Stimulated activated naive CD4-positive, alpha-beta T cell (primary cell): Measurements from ENCODE around the gene PRR9.
"Not testable (repeated sequence)": the region's sequence is repeated elsewhere in the genome, so short reads cannot be mapped to it uniquely, and the experiment has no call there.

Source experiments
- DNase-seq, 6 experiments: peaks; one replicate each; lab custom pipeline; 2025; lab: John Stamatoyannopoulos, UW

Gene PRR9, protein sequence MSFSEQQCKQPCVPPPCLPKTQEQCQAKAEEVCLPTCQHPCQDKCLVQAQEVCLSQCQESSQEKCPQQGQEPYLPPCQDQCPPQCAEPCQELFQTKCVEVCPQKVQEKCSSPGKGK

DNA sequence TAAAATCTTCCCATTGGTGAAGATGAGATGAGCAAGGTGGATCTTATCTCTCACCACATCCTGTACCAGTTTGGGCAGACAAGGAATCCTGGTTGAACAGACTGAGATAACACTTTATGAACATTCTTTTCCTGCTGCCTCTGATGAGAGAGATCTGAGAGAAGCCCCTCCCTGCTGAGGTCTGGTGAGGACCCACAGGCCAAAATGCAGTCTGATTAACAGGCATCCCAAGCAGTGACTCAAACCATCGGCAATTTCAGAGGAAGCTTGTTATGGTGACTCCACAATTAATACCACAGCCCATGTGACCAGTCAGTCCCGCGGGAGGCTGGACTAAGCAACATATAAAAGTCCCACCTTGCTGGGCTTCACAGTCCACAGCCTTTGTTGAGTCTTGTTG, at the start of gene PRR9:
Gene PRR9 (plus strand): TSS at position 373 of the 400 bp plus-strand sequence. CDS start 561 bp downstream, outside the sequence.
- no peak for DNase-seq

DNA sequence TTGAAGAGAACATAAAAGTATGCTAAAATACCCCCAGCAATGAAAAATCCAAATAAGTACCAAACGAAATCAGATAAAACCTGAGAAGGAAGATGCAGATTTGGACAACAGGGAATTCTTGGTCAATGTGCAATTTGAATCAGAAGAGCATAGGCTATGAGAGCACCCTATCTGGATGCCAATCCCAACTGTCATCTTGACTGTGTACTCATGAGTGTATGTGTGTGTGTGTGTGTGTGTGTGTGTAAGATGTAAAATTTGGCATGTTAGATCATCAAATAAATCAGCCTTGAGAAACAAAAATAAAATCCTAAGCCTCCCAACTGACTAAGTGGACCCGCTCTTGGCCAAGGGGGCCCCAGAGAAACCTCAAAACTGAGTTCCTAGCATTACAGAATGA, 48.7 kb upstream of the PRR9 start:
- no peak for DNase-seq

DNA sequence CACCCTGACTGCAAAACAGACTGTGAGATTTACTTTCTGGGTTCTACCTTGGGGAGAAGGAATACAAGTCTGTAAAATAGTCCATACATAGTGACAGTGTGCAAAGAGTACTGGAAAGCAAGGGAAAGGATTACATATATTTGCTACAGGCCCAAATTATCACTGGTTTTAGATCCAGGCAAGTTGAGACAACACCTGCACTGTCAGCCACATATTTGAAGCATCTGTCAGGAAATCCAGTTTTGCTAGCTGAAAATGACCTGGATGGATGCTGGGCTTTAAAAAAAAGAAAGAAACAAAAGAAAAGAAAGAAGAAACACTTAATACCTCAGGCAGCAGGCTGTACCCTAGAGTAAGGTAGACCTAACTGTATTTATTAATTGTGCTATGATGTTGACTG, 42.8 kb upstream of the PRR9 start:
- no peak for DNase-seq

DNA sequence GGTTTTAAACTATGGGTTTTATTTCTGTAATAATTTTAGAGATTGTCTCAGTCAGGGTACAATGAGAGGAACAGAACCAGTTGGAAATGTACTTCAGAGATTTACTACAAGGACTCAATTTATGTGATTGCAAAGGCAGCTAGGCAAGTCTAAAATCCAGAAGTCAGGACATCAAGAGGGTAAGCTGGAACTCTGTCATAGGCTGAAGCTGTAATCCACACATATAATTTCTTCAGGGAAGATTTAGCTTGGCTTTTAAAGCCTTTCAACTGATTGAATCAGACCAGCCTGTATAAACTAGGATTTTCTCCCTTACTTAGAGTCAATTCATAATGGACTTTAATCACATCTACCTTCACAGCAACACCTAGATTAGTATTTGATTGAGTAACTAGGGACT, 38.5 kb upstream of the PRR9 start:
- no peak for DNase-seq

DNA sequence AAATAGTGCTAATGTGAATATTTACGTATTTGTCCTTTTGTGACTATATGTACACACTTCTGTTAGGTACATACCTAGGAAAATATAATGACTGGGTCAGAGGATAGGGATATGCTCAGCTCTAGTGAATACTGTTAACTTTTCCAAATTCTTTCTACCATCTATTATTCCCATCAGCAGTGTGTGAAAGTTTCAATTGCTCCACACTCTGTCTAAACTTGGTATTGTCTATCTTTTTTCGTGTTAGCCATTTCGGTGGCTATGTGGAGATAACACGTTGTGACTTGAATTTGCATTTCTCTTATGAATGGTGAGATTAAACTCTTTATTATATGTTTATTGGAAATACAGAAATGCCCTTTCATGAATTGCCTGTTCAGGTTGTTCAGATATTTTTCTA, 36.8 kb upstream of the PRR9 start:
- DNase-seq = no peak

DNA sequence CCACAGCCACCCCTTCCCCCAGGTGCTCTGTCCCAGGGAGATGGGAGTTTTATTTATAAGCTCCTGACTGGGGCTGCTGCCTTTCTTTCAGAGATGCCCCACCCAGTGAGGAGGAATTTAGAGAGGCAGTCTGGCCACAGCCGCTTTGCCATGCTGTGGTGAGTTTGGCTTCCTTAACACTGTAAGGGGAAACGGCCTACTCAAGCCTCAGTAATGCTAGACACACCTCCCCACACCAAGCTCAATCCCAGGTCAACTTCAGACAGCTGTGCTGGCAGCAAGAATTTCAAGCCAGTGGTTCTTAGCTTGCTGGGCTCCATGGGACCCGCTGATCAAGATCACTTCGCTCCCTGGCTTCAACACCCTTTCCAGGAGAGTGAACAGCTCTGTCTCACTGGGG, 29.1 kb upstream of the PRR9 start:
- not testable (repeated sequence) for DNase-seq

DNA sequence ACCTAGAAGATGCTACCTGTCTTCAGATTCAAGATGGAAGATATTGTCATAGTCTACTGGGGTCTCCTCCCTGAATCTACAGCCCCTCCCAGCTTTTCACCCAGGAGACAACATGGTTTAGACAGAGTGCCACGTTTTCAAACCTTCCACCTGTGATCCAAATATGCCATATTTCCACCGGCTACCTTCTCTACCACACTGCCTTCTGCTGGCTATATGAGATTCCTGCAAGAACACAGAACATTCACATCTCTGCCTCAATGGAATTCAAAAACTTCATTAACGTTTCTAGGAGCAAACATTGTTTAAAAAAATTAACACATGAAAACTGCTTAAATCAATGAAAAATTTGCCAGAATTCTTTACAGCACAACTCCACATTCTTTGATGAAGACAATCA, 27.0 kb upstream of the PRR9 start:
- DNase-seq = no peak

DNA sequence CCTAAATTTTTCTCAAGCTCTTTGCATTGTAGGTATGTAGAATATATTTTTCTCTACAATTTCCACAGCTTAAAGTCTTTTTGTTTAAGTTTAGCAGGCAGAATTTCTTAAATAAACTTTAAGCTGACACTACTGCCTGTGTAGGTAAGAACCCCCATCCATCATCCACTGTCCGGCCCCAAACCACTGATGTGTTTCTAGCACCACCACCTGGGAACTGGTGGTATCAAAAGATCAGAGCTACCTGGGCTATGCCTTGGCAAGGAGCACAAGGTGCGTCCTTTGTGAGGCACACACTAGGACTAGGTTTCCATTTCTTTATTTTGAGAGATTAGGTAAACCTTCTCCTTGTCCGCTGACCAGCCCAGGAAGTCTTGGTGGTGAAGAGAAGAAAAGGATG, 24.7 kb upstream of the PRR9 start:
- no peak for DNase-seq

DNA sequence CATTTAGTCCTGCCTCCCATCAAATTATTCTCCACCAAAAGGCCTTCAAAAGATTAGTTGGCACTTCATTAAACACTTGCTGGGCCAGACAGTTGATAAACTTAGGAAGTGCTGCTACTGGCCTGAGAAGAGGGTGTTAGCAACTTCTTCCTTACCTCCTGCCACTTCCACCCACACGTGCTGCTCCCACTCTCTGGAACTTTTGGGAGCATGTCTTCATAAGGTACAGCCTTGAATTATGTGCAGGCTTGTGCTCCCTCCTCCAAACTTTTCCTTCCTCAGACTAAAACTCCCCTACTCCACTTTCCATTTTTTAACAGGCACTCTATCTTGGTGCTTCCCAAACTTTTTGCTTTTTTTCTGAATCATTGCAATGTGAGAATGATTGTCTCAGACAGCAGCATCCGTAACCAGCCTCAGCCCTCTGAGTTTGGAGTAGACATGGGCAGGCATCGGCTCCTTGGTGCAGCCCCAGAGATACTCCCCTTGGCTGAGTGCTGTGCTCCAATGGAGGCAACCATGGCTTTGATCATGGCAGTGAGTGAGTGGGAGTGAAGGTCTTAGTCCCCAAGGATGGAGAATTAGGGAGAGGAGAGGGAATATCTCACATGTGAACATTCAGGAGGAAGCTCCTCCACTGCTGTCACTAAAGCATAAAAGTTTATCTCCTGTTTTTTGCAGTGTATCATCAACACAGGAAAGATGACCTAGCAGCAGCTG, 22.9 kb upstream of the PRR9 start:
- DNase-seq = no peak

DNA sequence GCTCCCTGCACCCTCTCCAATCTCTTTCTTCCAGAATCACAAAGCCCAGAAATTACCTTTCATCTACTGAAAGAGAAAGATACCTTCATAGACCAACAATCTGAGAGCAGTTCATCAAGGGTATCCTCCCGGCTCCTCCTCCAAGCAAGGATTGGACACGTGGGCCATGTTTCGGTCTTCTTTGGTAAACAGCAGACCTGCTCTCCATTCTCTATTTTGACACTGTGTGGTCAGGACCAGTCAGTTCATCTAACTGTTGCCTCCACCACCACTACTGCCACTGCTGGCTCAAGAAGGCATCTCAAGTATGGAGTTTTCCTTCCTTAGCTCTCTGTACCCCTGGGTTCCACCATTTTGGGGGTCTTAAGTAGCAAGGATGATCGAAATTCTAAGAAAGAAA, 22.2 kb upstream of the PRR9 start:
- DNase-seq = no peak

DNA sequence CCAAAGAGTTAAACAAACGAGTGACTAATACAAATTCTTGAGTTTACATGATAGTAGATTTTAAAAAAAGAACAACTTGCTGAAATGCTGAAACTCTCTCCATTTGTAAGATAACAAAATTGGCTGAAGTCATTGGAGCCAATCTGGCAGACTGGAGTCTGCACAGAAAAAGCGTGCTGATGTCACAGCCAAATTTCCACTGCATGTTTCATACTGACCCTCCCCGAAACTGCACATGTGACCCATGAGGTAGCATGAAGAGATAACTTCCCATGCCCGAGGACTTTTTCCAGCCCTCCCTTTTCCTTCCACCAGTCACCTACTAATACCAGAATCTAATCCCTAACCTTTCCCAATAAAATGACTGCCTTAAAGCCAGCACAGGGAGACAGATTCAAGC, 15.4 kb upstream of the PRR9 start:
- DNase-seq = no peak

DNA sequence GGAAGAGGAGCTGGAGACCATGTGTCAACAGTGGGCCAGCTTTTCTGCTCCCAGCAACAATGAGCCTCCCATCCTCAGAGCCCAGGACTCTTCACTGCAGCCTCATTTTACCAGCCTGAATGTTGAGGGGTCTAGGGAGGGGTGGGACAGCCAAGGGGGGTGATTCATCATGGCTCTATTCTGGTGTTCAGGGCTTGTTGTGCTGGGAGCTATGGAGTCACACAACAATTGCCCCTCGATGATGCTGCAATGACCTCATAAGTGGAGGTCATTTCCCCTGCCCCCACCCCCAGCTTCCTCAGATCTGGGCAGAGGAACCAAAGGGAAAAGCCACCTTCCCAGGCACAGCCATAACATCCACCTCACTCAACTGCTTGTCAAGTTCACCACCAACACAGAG, 14.3 kb upstream of the PRR9 start, which contains the start of gene LELP1:
Gene LELP1 (plus strand): TSS at position 301 of the 400 bp plus-strand sequence. CDS start 1,278 bp downstream, outside the sequence.
- no peak for DNase-seq

DNA sequence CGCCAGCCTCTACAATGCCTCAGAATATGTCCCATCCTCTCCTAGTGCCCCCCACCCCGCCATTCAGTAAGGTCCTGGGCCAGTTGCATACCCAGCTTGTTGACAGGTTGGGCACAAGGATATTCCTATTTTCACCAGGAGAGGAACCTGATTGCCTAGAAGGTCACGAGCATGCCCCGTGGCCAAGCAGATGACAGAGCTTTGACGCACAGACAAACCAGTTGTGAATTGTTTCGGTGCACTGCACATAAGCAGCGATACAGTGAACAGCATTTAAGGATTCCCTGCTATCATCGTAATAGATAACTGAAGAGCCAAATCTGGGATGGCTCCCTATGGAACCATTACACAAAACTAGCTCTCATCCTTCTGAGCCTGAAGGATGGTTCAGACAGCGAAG, 10.8 kb upstream of the PRR9 start:
- DNase-seq = no peak

DNA sequence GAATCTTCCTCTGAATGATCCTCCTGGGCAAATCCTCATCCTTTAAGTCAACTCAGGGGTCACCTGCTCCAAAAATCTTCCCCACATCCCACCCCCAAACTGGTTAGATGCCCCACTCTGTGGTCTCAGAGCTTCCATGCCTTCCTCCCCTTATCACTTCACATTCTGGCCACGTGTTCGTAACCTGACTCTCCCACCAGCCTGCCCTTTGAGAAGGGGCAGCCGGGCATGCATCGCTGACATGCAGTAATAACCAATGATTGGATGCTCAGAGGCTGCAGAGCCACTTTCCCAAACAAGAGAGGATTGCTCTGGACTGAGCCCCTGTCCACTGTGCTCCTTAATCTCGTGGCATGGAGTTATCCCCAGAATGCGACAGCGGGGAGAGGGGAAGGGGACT, 7.2 kb upstream of the PRR9 start:
- no peak for DNase-seq

DNA sequence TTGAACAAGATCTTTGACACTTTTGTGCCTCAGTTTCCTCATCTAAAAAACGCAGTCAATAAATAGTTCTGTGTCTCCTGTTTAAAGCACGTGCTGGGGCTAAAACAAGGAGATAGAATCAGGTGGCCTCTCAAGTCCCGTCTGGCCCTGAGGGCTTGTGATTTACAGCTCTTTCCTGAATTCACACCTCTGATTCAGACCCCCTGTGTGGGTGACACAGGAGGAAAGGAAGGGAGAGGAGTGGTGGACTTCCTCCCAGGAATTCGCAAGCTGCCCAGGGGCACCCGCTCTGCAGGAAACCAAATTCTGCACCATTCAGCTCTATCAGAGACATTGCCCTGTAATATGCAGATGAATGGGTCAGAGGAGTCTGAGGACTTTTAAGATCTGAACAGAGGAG, 5.2 kb upstream of the PRR9 start:
- no peak for DNase-seq

DNA sequence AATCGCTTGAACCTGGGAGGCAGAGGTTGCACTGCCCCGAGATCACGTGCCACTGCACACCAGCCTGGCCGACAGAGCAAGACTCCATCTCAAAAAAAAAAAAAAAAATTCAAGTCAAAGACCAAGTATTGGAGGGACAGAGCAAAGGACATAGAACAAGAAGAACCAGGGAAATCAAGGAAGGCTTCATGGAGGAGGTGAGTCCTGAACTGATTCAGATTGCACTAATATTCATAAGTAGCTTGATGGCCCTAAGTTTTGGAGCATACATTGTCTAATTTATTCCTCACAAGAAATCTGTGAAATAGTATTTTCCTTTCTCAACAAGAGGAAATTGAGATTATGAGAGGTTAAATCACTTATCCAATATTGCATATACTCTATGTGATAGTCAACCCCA, 3.9 kb upstream of the PRR9 start:
- no peak for DNase-seq

DNA sequence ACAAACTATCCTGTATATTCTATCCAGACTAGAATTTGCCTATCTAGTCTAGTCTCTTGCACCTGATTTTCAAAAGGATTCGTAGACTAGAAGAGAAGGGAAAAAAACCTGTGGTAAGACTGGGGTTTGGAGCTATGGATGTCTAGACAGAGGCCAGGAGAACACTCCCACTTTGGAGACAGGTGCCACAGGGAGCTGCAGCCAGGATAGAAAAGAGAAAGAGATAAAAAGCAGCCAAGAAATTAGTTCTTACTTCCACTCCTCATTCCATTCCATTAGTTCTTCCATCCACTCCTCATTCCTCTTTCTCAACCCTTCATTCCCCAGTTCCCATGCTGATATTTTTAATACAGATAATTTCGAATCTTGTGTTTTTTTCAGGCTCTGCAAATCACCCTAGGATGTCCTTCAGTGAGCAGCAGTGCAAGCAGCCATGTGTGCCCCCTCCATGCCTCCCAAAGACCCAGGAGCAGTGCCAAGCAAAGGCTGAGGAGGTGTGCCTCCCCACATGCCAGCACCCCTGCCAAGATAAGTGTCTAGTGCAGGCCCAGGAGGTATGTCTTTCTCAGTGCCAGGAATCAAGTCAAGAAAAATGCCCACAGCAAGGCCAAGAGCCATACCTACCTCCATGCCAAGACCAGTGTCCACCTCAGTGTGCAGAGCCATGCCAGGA, 496 bp downstream of the PRR9 start:
- DNase-seq = no peak

DNA sequence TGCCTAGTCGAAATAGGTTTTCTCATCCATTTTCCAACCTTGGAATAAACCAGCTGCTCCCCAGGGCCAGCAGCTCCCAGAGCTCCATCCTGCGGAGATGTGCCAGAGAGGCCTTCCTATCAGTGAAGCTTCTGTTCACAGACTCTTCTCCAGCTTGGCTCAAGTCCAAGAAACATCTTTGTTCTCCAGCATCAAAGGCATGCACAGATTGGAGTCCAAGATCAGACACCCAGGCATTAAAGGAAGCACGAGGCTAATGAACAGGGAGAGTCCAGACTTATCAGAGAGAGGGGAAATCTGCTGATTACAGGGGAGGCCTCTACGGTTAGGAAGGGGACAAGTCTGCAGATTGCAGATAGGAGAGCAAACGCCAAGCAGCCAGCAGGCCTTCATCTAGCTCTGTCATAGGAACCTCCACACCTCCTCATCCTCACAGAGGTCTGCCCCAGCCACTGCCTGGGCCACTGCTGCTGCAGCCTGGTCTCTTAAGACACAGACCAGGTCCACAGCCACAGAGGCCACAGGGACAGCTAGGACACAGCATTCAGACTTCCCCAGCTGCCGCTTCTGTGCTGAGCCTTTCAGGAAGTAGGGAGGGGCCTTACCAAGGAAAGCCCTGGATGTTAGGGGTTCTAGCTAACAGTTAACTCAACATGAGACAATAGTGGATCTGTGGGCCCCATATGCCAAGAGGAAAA, 3.4 kb downstream of the PRR9 start:
- DNase-seq = no peak

DNA sequence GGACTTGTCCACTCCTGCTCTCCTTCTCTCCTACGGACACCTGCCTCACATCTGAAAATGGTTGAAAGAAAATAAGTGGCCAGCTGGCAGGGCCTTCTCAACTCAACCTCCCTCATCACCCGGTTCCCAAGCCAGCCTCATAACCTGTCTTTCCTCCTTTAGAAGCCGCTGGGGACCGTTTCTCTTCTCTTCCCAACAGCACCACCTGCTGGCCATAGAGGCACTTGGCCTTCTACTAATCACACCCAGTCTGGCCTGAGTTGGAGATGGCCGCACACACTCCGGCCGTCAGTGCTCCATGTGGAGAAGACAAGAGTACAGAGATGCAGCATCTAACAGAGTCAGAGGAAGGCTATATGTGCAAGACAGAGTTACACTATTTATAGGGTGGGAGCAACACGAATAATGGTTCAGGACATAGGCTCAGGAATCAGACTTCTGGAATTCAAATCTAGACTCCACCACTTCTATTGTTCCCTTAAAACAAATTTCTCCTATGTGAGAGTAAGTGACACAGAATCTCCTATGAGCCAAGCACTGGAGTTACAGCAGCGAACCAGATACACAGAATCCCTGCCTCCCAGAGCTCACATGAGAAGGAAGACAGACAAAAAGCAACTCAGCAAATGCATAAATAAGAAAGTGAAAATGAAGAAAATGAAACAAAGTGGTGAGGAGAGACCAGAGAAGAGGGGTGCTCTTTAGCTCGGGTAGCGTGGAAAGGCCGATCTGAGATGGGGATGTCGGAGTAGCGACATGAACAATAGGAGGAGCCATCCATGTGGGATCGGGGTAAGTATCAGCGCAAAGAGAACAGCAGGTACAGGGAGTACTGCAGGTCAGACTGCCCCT, 5.9 kb downstream of the PRR9 start:
- DNase-seq = peak in 5 of 6 experiments; percentile 4 to 27 (median 8)

DNA sequence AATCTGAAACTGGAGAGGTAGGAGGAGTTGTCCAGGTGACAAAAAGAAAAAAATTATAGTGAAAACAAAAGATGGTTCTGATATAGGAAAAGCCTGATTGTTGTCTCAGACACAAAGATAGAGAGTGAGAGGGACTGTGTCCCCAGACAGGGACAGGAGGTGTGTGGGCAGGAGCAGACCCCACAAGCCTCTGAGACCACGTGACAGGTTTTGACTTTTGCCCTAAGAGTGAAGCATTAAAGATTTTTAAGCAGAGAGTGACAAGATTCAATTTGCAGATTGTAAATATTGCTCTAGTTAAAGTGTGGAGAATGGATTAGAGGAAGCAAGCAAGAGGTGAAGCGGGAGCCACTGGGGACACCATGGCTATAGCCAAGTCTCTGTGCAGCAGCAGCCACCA, 10.4 kb downstream of the PRR9 start:
- DNase-seq = no peak

DNA sequence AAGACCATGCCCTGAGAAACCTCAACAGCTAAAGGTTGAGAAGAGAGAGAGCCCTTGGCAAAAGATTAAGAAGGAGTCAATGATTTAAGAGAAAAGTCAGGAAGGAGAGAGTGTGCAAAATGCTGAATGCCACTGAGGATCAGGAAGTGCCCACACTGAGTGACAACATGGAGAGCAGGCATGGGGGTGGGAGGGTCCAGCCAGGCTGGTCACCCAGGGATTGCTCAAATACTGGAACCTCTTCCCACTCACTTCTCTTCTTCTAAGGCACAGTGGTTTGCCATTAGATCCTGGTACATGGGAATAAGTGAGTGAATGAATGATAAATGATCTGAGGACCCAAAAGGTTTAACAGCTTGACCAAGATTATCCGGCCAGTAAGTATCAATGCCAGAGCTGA, 11.1 kb downstream of the PRR9 start:
- no peak for DNase-seq
